ENCODE measurements around the gene MMP1.

The MMP1 gene

DNA sequence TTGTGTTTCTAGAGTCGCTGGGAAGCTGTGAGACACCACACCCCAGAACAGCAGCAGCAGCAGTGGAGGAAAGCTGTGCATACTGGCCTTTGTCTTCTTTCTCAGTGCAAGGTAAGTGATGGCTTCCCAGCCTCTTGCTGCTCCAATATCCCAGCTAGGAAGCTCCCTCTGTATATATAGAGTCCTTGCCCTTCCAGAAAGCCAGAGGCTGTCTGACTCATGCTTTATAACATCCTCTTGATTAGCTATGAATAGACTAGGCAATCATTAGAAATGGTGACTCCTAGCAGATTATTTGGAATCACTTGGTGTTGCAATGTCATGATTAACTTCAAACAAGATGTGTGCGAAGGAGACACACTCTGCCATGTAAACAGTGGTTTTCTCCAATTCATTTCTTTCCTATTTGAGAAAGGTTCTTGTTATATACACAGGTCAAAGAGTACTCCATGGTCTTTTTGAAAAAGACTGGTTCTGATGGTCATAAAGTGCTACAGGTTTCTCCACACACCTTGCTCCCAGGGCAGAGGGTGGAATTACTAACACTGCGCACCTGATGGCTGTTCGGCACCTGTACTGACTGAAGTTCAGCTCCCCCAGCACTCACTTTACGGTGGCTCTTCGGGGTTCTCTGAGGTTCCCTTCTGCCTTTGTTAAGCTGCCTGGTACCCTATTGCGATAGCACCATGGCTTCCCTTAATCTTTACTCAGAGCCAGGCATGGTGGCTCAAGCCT is at the start of gene MMP1:
Gene MMP1 (minus strand): TSS at position 149 of the 735 bp plus-strand sequence. CDS start 68 bp downstream, at position 81.
- H3K4me3 ChIP-seq (ENCODE audit: insufficient read depth, low read length, poor library complexity, severe bottlenecking) = no peak within 1 kb of the TSS
- no peaks in the 10 kb centered on the region for H3K27me3 ChIP-seq (ENCODE audit: low read length)
- no peaks in the 10 kb centered on the region for H3K36me3 ChIP-seq (ENCODE audit: low read length)
- no peak within 1 kb of the TSS for H3K27ac ChIP-seq (ENCODE audit: low read depth, low read length)
- H3K4me2 ChIP-seq (ENCODE audit: low read depth, low read length, poor library complexity, severe bottlenecking) = no peak within 1 kb of the TSS
- no peaks in the 10 kb centered on the region for H4K20me1 ChIP-seq (ENCODE audit: low read depth, low read length)
- H3K9ac ChIP-seq (ENCODE audit: low read length) = no peak within 1 kb of the TSS
- H3K79me2 ChIP-seq (ENCODE audit: insufficient read depth, low read length) = no peaks in the 10 kb centered on the region
- no peaks in the 10 kb centered on the region for H3F3A ChIP-seq (ENCODE audit: insufficient read depth)
- no peak within 1 kb of the TSS for H2AFZ ChIP-seq (ENCODE audit: low read depth, low read length, severe bottlenecking)
- no peak for TF ChIP-seq CTCF (IDR thresholded peaks at IDR 0.05; ENCODE audit: insufficient read depth, low read length, poor library complexity, severe bottlenecking)
- TF ChIP-seq EZH2phosphoT487 (conservative IDR thresholded peaks at IDR 0.05; ENCODE audit: low read length) = no peak
- no peaks in the 10 kb centered on the region for H3K9me2 ChIP-seq (replicated peaks; ENCODE audit: insufficient read depth, low read length)
- H3K9me3 ChIP-seq (ENCODE audit: insufficient read depth, low read length) = no peaks in the 10 kb centered on the region

DNA sequence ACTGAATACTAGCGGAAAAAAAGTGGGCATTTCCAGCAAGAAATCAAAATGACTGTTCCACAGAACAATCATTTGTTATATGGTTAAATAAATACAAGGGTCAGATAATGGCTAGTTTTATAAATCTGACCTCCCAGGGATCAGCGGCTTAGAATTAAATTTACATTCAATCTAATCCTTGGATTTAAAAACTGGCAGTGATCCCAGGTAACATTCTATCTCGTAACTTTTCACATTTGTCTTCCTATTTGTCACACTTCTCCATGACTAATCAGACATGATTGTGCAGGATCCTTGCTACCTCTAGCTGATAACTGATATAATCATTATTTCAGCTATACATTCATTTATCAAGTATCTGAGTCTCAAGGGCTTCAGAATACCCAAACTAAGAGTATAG is 48.3 kb upstream of the MMP1 start:
- Histone ChIP-seq H3K27ac (ENCODE audit: low read depth, low read length) (no peak overlapping the region), H3K4me2 (ENCODE audit: low read depth, low read length, poor library complexity, severe bottlenecking) (no peak overlapping the region), H4K20me1 (ENCODE audit: low read depth, low read length) (no peaks in the 10 kb centered on the region), H3K4me3 (ENCODE audit: insufficient read depth, low read length, poor library complexity, severe bottlenecking) (no peak overlapping the region), H3K9me2 (replicated peaks; ENCODE audit: insufficient read depth, low read length) (no peaks in the 10 kb centered on the region), H2AFZ (ENCODE audit: low read depth, low read length, severe bottlenecking) (no peak overlapping the region), H3K36me3 (ENCODE audit: low read length) (no peaks in the 10 kb centered on the region), H3K27me3 (ENCODE audit: low read length) (no peaks in the 10 kb centered on the region), H3K79me2 (ENCODE audit: insufficient read depth, low read length) (no peaks in the 10 kb centered on the region), H3K9me3 (ENCODE audit: insufficient read depth, low read length) (no peaks in the 10 kb centered on the region), H3F3A (ENCODE audit: insufficient read depth) (no peaks in the 10 kb centered on the region), H3K9ac (ENCODE audit: low read length) (no peak overlapping the region)
- TF ChIP-seq EZH2phosphoT487 (conservative IDR thresholded peaks at IDR 0.05; ENCODE audit: low read length) (no peak), CTCF (IDR thresholded peaks at IDR 0.05; ENCODE audit: insufficient read depth, low read length, poor library complexity, severe bottlenecking) (no peak)

DNA sequence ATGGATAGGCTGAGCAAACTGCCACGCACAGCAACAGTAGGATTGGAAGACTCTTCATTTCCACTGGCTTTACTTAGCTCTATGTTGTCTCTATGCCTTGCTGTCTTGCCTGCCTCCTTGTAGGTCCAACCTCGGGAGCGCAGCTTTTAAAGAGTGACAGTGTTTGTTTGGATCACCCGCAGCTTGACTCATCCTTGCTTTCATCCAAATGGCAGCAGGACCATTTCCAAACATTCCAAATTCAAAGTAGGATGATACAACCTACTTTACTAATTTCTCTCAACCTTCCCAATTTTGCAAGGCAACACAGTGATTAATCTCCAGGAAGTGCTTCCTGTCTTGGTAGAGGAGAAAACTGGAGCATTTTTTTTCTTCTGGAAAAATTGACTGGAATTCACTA is 45.5 kb upstream of the MMP1 start, which contains the start of gene MMP3:
Gene MMP3 (minus strand): TSS at position 121 of the 400 bp plus-strand sequence. CDS start 63 bp downstream, at position 58.
- H3K9me3 ChIP-seq (ENCODE audit: insufficient read depth, low read length) = no peaks in the 10 kb centered on the region

More for the DNA sequence above, 45.5 kb upstream of the MMP1 start, which contains the start of gene MMP3:
- Histone ChIP-seq H3K27ac (ENCODE audit: low read depth, low read length) (no peak within 1 kb of the TSS), H3F3A (ENCODE audit: insufficient read depth) (no peaks in the 10 kb centered on the region), H2AFZ (ENCODE audit: low read depth, low read length, severe bottlenecking) (no peak within 1 kb of the TSS), H3K79me2 (ENCODE audit: insufficient read depth, low read length) (no peaks in the 10 kb centered on the region), H3K27me3 (ENCODE audit: low read length) (no peaks in the 10 kb centered on the region), H3K4me3 (ENCODE audit: insufficient read depth, low read length, poor library complexity, severe bottlenecking) (no peak within 1 kb of the TSS), H3K9ac (ENCODE audit: low read length) (no peak within 1 kb of the TSS), H3K36me3 (ENCODE audit: low read length) (no peaks in the 10 kb centered on the region), H3K4me2 (ENCODE audit: low read depth, low read length, poor library complexity, severe bottlenecking) (no peak within 1 kb of the TSS), H3K9me2 (replicated peaks; ENCODE audit: insufficient read depth, low read length) (no peaks in the 10 kb centered on the region), H4K20me1 (ENCODE audit: low read depth, low read length) (no peaks in the 10 kb centered on the region)
- TF ChIP-seq EZH2phosphoT487 (conservative IDR thresholded peaks at IDR 0.05; ENCODE audit: low read length) (no peak), CTCF (IDR thresholded peaks at IDR 0.05; ENCODE audit: insufficient read depth, low read length, poor library complexity, severe bottlenecking) (no peak)

Data from SU-DHL-6 (cell line).